Lower lobe of right lung (tissue), 2 donors: ENCODE results near the gene EEF1A2. TPM values are rescaled to one million over a fixed set of nuclear protein-coding genes. Genes with fewer than 3 reads are reported as not detected.

Source experiments
- ATAC-seq, 2 donors: fragments of 200-7000 bp; cut with Tn5 transposase; one replicate each; pipeline ENCODE4 v1.9.1; 2020 to 2022; ENCODE audit warnings: mild to moderate bottlenecking in 2 of 2, moderate library complexity in 2 of 2
- DNase-seq: peaks from one replicate; pipeline ENCODE4 v3.0.0-alpha.2; 2020
- H3K27ac ChIP-seq: fragments of 200-600 bp; one replicate; pipeline ENCODE4 v1.8.0; 2022
- H3K27me3 ChIP-seq: fragments of 200-600 bp; one replicate; pipeline ENCODE4 v1.8.0; 2022; ENCODE audit warnings: low read depth
- H3K36me3 ChIP-seq: fragments of 200-600 bp; one replicate; pipeline ENCODE4 v1.8.0; 2022; ENCODE audit warnings: mild to moderate bottlenecking
- H3K4me1 ChIP-seq: fragments of 200-600 bp; one replicate; pipeline ENCODE4 v1.8.0; 2022
- H3K4me3 ChIP-seq: fragments of 200-600 bp; one replicate; pipeline ENCODE4 v1.8.0; 2022; ENCODE audit warnings: mild to moderate bottlenecking
- H3K9me3 ChIP-seq: fragments of 200-600 bp; one replicate; pipeline ENCODE4 v1.8.0; 2022
- intact Hi-C: fragments of 100-400 bp; cut with DNase I; formaldehyde crosslinking; loops from one replicate; pipeline ENCODE4 v1.11.0; 2022
- total RNA-seq: library from RNA; stranded (reverse); fragmentation: NEBNext Ultra II Directional; extraction: Animal tissue kit (Norgen Biotek cat#: 25700); gene quantifications from one replicate; pipeline ENCODE4 v1.2.1, GENCODE V29; 2021
- TF ChIP-seq, protein P1 (sequence below): fragments of 200-600 bp; IDR thresholded peaks from one replicate; pipeline ENCODE4 v1.8.0; 2022; ENCODE audit warnings: antibody characterized with exemption, mild to moderate bottlenecking
- donor health status: DM: no; HTN: yes; CAD: no; lungs with severe emphysema.

The EEF1A2 gene
- total RNA-seq, 1 donor from 2014 or later, result 0.77 TPM

DNA sequence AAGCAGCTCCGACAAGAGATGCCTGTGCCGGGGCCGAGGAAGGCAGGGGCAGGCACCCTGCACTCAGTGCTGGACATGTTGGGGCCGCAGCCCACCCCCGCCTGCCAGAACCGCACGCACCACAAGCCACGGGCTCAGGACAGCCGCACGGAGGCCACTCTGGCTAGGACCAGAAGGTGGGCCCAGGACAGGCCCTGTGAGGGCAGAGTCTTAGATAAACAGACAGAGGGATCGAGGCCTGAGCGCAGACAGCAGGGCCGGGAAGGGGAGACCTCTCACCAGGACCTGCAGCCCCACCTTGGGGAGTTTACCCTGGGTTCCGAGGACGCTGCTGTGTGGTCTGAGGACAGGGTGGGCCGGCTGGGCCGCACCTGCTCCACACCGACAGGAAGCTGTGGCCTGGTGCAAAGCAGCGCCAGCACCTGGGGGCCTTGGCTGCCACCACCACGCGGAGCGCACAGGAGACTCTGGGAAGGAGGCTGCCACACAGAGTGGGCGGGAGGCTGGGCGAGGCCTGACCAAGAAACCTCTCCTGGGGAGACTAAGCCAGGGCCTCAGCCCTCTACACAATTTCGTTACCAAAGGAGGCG, 58.4 kb downstream of the EEF1A2 start:
- H3K27ac ChIP-seq, result no peak overlapping the region
- H3K4me3 ChIP-seq, result no peak overlapping the region
- TF ChIP-seq, protein P1, sequence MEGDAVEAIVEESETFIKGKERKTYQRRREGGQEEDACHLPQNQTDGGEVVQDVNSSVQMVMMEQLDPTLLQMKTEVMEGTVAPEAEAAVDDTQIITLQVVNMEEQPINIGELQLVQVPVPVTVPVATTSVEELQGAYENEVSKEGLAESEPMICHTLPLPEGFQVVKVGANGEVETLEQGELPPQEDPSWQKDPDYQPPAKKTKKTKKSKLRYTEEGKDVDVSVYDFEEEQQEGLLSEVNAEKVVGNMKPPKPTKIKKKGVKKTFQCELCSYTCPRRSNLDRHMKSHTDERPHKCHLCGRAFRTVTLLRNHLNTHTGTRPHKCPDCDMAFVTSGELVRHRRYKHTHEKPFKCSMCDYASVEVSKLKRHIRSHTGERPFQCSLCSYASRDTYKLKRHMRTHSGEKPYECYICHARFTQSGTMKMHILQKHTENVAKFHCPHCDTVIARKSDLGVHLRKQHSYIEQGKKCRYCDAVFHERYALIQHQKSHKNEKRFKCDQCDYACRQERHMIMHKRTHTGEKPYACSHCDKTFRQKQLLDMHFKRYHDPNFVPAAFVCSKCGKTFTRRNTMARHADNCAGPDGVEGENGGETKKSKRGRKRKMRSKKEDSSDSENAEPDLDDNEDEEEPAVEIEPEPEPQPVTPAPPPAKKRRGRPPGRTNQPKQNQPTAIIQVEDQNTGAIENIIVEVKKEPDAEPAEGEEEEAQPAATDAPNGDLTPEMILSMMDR, result no peak
- H3K27me3 ChIP-seq, result peaks cover 20% of the 10 kb centered on the region
- H3K9me3 ChIP-seq, result no peaks in the 10 kb centered on the region
- no peaks in the 10 kb centered on the region for H3K36me3 ChIP-seq
- ATAC-seq (no peak), DNase-seq (no peak)
- H3K4me1 ChIP-seq, result no peaks in the 10 kb centered on the region
- intact Hi-C loops, result no loop called here

DNA sequence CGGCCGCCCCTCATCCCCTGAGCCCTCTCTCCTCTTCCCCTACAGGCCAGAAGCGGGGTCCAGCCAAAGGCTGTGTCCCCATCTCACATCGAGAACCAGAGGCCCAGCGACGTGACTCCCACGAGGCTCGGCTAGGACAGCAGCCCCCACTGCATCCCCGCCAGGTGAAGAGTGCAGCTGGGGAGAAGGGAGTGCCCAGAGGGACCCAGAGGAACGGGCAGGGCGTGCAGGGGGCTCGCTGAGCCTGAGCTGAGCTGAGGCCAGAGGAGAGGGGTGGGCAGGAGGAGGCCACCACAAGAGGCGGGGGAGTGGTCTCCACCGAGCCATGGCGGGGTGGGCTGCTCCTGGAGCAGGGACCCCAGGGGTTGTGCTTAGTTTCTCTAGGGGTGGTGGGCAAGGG, 59.0 kb downstream of the EEF1A2 start:
- peaks cover 21% of the 10 kb centered on the region for H3K27me3 ChIP-seq
- DNase-seq, result no peak
- H3K4me3 ChIP-seq, result no peak overlapping the region
- H3K27ac ChIP-seq, result no peak overlapping the region
- TF ChIP-seq, protein P1, result no peak
- H3K9me3 ChIP-seq, result no peaks in the 10 kb centered on the region
- intact Hi-C loops, result no loop called here
- H3K36me3 ChIP-seq, result no peaks in the 10 kb centered on the region
- H3K4me1 ChIP-seq, result no peaks in the 10 kb centered on the region
- ATAC-seq, result no peak

DNA sequence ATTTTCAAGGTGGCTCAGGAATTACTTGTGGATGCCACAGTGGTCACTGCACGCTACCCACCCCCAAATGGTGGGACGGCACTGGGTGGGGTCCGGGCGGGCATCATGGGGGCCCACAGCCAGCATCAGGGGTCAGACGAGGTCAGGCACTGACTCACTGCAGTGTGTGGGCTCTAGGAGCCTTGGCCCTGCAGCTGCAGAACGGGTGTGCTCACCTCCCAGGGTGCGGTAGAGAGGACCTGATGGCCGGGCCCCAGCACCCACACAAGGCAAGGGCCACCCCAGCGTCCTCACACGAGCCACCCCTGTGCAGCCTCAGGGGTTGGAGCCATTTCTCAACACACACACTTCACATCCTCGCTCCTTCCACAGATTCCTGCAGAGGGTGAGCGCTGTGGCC, 60.8 kb downstream of the EEF1A2 start:
- Histone ChIP-seq H3K36me3 (no peaks in the 10 kb centered on the region), H3K27me3 (peaks cover 26% of the 10 kb centered on the region), H3K4me3 (no peak overlapping the region), H3K4me1 (no peaks in the 10 kb centered on the region), H3K9me3 (no peaks in the 10 kb centered on the region), H3K27ac (no peak overlapping the region)
- TF ChIP-seq, protein P1, result no peak
- no peak for ATAC-seq
- intact Hi-C loops, result no loop called here
- no peak for DNase-seq

Other genes with a start within 250 kb of the EEF1A2 start
- gene NKAIN4, start 244.6 kb downstream of the EEF1A2 start, total RNA-seq, result not detected
- gene ARFGAP1, start 226.3 kb downstream of the EEF1A2 start, total RNA-seq, result 66.2 TPM
- gene COL20A1, start 205.9 kb downstream of the EEF1A2 start, total RNA-seq, result not detected
- not detected for gene CHRNA4, start 137.7 kb downstream of the EEF1A2 start, total RNA-seq
- not detected for gene KCNQ2, start 26.4 kb downstream of the EEF1A2 start, total RNA-seq
- gene PPDPF, start 21.7 kb upstream of the EEF1A2 start, total RNA-seq, result 305 TPM
- 4.2 TPM for gene PTK6, start 38.3 kb upstream of the EEF1A2 start, total RNA-seq
- not detected for gene SRMS, start 48.7 kb upstream of the EEF1A2 start, total RNA-seq
- gene FNDC11, start 55.1 kb upstream of the EEF1A2 start, total RNA-seq, result 1.3 TPM
- 59.6 TPM for gene HELZ2, start 75.2 kb upstream of the EEF1A2 start, total RNA-seq
- gene GMEB2, start 128.0 kb upstream of the EEF1A2 start, total RNA-seq, result 9.7 TPM
- 12.1 TPM for gene STMN3, start 154.3 kb upstream of the EEF1A2 start, total RNA-seq
- 23.8 TPM for gene RTEL1, start 159.2 kb upstream of the EEF1A2 start, total RNA-seq
- gene TNFRSF6B, start 197.6 kb upstream of the EEF1A2 start, total RNA-seq, result 5.3 TPM
- 44.3 TPM for gene ARFRP1, start 208.9 kb upstream of the EEF1A2 start, total RNA-seq
- gene ZGPAT, start 209.0 kb upstream of the EEF1A2 start, total RNA-seq, result 27.2 TPM
- gene LIME1, start 237.6 kb upstream of the EEF1A2 start, total RNA-seq, result 8.7 TPM
- 50.5 TPM for gene SLC2A4RG, start 240.7 kb upstream of the EEF1A2 start, total RNA-seq